ENCODE measurements around the gene DYNLT1.

- TF ChIP-seq EP300 (conservative IDR thresholded peaks at IDR 0.05; ENCODE audit: poor library complexity, severe bottlenecking) (no peak), EZH2 (IDR thresholded peaks at IDR 0.05; ENCODE audit: borderline replicate concordance, insufficient read depth, low read length, poor library complexity, severe bottlenecking) (no peak), TAF1 (IDR thresholded peaks at IDR 0.05; ENCODE audit: low read depth) (no peak)
- TF ChIP-seq, protein P1, sequence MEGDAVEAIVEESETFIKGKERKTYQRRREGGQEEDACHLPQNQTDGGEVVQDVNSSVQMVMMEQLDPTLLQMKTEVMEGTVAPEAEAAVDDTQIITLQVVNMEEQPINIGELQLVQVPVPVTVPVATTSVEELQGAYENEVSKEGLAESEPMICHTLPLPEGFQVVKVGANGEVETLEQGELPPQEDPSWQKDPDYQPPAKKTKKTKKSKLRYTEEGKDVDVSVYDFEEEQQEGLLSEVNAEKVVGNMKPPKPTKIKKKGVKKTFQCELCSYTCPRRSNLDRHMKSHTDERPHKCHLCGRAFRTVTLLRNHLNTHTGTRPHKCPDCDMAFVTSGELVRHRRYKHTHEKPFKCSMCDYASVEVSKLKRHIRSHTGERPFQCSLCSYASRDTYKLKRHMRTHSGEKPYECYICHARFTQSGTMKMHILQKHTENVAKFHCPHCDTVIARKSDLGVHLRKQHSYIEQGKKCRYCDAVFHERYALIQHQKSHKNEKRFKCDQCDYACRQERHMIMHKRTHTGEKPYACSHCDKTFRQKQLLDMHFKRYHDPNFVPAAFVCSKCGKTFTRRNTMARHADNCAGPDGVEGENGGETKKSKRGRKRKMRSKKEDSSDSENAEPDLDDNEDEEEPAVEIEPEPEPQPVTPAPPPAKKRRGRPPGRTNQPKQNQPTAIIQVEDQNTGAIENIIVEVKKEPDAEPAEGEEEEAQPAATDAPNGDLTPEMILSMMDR (IDR thresholded peaks at IDR 0.05; ENCODE audit: poor library complexity, severe bottlenecking), result no peak
Observed at GRCh38 chr6:158647501-158647900, 3.0 kb upstream of the DYNLT1 start.

All from neural cell (in vitro differentiated cells).